Endothelial cell of umbilical vein (primary cell): ENCODE data around the gene PARP12. TPM values are rescaled to one million over a fixed set of nuclear protein-coding genes. Genes with fewer than 3 reads are reported as not detected.

Experiments
- BruUV-seq: library from RNA; stranded (reverse); fragments of 400-500 nt; replicated peaks from 2 replicates; lab custom pipeline; 2021; lab: Mats Ljungman, UMichigan
- CTCF ChIA-PET: fragments of 300-600, 350-600 bp; sonication (Branson Sonifier 250); formaldehyde crosslinking; loops from one replicate; lab custom pipeline; 2021; ENCODE audit warnings: antibody characterized with exemption, inconsistent platforms; lab: Charles Lee
- POLR2A ChIA-PET: fragments of 300-600, 350-600 bp; sonication (Branson Sonifier 250); formaldehyde crosslinking; loops from one replicate; lab custom pipeline; 2021; ENCODE audit warnings: antibody characterized with exemption, inconsistent platforms; lab: Charles Lee
- DNase-seq: peaks from one replicate; pipeline ENCODE4 v3.0.0-alpha.2; 2011; ENCODE audit warnings: low read depth, low spot score
- FAIRE-seq: peaks from 2 replicates; lab custom pipeline; 2011; peaks lifted over from hg19 to GRCh38; lab: Jason Lieb, UNC
- H2AFZ ChIP-seq: 2 replicates; pipeline ENCODE4 v1.6.0; 2012; ENCODE audit warnings: low read depth, low read length, control low read depth, inconsistent platforms
- H3K27ac ChIP-seq: 2 replicates; pipeline ENCODE4 v1.5.1; 2011; ENCODE audit warnings: low read depth, mild to moderate bottlenecking, control low read depth, low read length, moderate library complexity; ENCODE audit not compliant: insufficient read depth
- H3K27me3 ChIP-seq, 2 experiments: 2 replicates each; pipeline versions ENCODE4 v1.6.0 to v1.6.1; 2011; ENCODE audit warnings: low read length in 2 of 2, mixed read lengths in 1 of 2; ENCODE audit not compliant: control insufficient read depth in 2 of 2, insufficient read depth in 2 of 2
- H3K36me3 ChIP-seq, 2 experiments: 2 replicates in 1 of 2; 3 replicates in 1 of 2; pipeline ENCODE4 v1.5.1; 2011; ENCODE audit warnings: low read length in 2 of 2, mild to moderate bottlenecking in 1 of 2, moderate library complexity in 1 of 2; ENCODE audit not compliant: control insufficient read depth in 2 of 2, insufficient read depth in 2 of 2; ENCODE audit errors: extremely low read depth in 1 of 2
- H3K4me1 ChIP-seq: 3 replicates; pipeline ENCODE4 v1.5.1; 2011; ENCODE audit warnings: mild to moderate bottlenecking, low read length; ENCODE audit not compliant: control insufficient read depth, insufficient read depth; ENCODE audit errors: extremely low read depth
- H3K4me2 ChIP-seq: 2 replicates; pipeline ENCODE4 v1.6.1; 2011; ENCODE audit warnings: low read length, control low read depth, mixed read lengths; ENCODE audit not compliant: insufficient read depth
- H3K4me3 ChIP-seq, 3 experiments: fragments of 200-600 bp in 1 of 3; sonication (generic), shearing (Covaris generic) in 1 of 3; replicated peaks in 1 of 3; 2 replicates each; pipeline ENCODE4 v1.5.1; 2011 to 2016; ENCODE audit warnings: control low read depth in 3 of 3, low read length in 3 of 3, mild to moderate bottlenecking in 2 of 3, inconsistent platforms in 1 of 3, low read depth in 1 of 3, moderate library complexity in 1 of 3; ENCODE audit not compliant: insufficient read depth in 1 of 3
- H3K79me2 ChIP-seq: 2 replicates; pipeline ENCODE4 v1.6.0; 2012; ENCODE audit warnings: low read length, inconsistent platforms; ENCODE audit not compliant: control insufficient read depth, insufficient read depth
- H3K9ac ChIP-seq: replicated peaks from 2 replicates; pipeline ENCODE3; 2011; ENCODE audit warnings: low read length, control low read depth; ENCODE audit not compliant: insufficient read depth; ENCODE audit errors: extremely low read depth
- H3K9me1 ChIP-seq: replicated peaks from 3 replicates; pipeline ENCODE4 v1.6.0; 2011; ENCODE audit warnings: mild to moderate bottlenecking, low read length; ENCODE audit not compliant: control insufficient read depth, insufficient read depth; ENCODE audit errors: extremely low read depth
- H3K9me3 ChIP-seq: replicated peaks from 2 replicates; pipeline ENCODE4 v1.5.1; 2012; ENCODE audit warnings: low read length, inconsistent platforms; ENCODE audit not compliant: control insufficient read depth, insufficient read depth
- H4K20me1 ChIP-seq: replicated peaks from 2 replicates; pipeline ENCODE3; 2011; ENCODE audit warnings: mild to moderate bottlenecking, low read length; ENCODE audit not compliant: control insufficient read depth, insufficient read depth; ENCODE audit errors: extremely low read depth
- CTCF ChIP-seq, 2 donors: IDR thresholded peaks; 1 replicate in 1 of 2; 2 replicates in 1 of 2; pipeline ENCODE4 v1.5.1; 2011; ENCODE audit warnings: low read length in 2 of 2, mild to moderate bottlenecking in 2 of 2, moderate library complexity in 2 of 2, control low read depth in 1 of 2, inconsistent platforms in 1 of 2, low read depth in 1 of 2; ENCODE audit not compliant: insufficient read depth in 1 of 2; ENCODE audit errors: extremely low read depth in 1 of 2
- EZH2 ChIP-seq: IDR thresholded peaks from 2 replicates; pipeline ENCODE4 v1.6.1; 2012; ENCODE audit warnings: borderline replicate concordance, low read depth, mild to moderate bottlenecking, moderate library complexity, low read length, inconsistent platforms; ENCODE audit not compliant: severe bottlenecking
- FOS ChIP-seq: IDR thresholded peaks from 2 replicates; pipeline ENCODE4 v1.6.1; 2011; ENCODE audit warnings: mild to moderate bottlenecking, low read length, moderate library complexity, borderline replicate concordance; ENCODE audit not compliant: insufficient read depth
- GATA2 ChIP-seq: IDR thresholded peaks from 2 replicates; pipeline ENCODE4 v1.7.0; 2011; ENCODE audit warnings: low read depth, mild to moderate bottlenecking, moderate library complexity, mixed read lengths, low read length; ENCODE audit not compliant: insufficient read length, insufficient read depth
- JUN ChIP-seq: IDR thresholded peaks from 2 replicates; pipeline ENCODE4 v1.6.1; 2011; ENCODE audit warnings: borderline replicate concordance, low read depth; ENCODE audit not compliant: insufficient read length, insufficient read depth
- MYC ChIP-seq: IDR thresholded peaks from one replicate; pipeline ENCODE4 v1.6.1; 2011; ENCODE audit warnings: mild to moderate bottlenecking, low read depth, low read length
- POLR2A ChIP-seq: IDR thresholded peaks from 2 replicates; pipeline ENCODE4 v1.6.1; 2012; ENCODE audit warnings: low read depth, mild to moderate bottlenecking, control low read depth, low read length
- POLR2AphosphoS5 ChIP-seq: IDR thresholded peaks from 2 replicates; pipeline ENCODE4 v1.6.1; 2012; ENCODE audit warnings: low read depth, mild to moderate bottlenecking, control low read depth, low read length, moderate library complexity; ENCODE audit not compliant: insufficient read depth
- dilution Hi-C: fragments of 300-500 bp; cut with MboI; formaldehyde crosslinking; loops from one replicate; pipeline ENCODE4 v1.15.0; 2019; ENCODE audit warnings: low sequenced_read_pairs; ENCODE audit not compliant: extremely low pct_ligation_motif_present
- intact Hi-C: fragments of 100-400 bp; cut with micrococcal nuclease; formaldehyde crosslinking; loops from one replicate; pipeline ENCODE4 v1.10.0; 2022
- polyA plus RNA-seq, 4 experiments: library from polyadenylated mRNA; depleted of rRNA in 3 of 4; stranded (reverse) in 3 of 4; unstranded in 1 of 4; fragments of >200 nt; gene quantifications; 2 replicates each; pipeline versions ENCODE4 v1.2.1 to v1.2.3, GENCODE V29; 2011 to 2012; ENCODE audit warnings: missing spikeins in 1 of 4
- total RNA-seq: library from RNA; stranded (reverse); gene quantifications from 2 replicates; pipeline ENCODE4 v1.2.3, GENCODE V29; 2021
- TF ChIP-seq, protein P1 (sequence below): IDR thresholded peaks from 2 replicates; pipeline ENCODE4 v1.6.1; 2011; ENCODE audit not compliant: insufficient read depth, insufficient read length

PARP12 gene
- total and polyA plus RNA-seq, 2 donors (not counting 3 experiments of a cell fraction or from before 2014, with no cell fraction given), result 65.4 to 83.2 TPM

DNA sequence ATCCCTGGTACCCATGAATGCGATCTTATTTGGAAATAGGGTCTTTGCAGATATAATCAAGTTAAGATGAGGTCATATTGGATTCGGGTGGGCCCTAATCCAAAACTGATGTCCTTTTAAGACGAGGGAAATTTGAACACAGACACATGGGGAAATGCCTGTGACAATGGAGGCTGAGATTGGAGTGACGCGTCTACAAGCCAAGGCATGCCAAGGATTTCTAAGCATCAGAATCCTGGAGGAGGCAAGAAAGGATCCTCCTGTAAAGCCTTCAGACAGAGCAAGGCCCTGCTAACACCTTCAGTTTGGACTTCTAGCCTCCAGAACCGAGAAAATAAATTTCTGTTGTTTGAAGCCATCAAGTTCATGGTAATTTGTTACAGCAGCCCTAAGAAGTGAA, 18.5 kb downstream of the PARP12 start:
- ChIA-PET POLR2A (no interaction called here), CTCF (no interaction called here)
- intact Hi-C loops, result loop anchor here (10.0 kb wide), 2 partner anchors 679 to 1631 kb away; no protein-coding TSS in a partner anchor
- H3K9me3 ChIP-seq, result no peaks in the 10 kb centered on the region
- no peaks in the 10 kb centered on the region for H3K9me1 ChIP-seq
- no peak overlapping the region for H2AFZ ChIP-seq
- H3K4me3 ChIP-seq, result no peak overlapping the region
- FAIRE-seq (no peak), DNase-seq (no peak)
- H3K4me1 ChIP-seq, result peaks cover 40% of the 10 kb centered on the region
- BruUV-seq, result no TSS peak
- H3K4me2 ChIP-seq, result no peak overlapping the region
- peaks cover 3 to 4% of the 10 kb centered on the region in 2 experiments for H3K36me3 ChIP-seq
- dilution Hi-C loops, result no loop called here
- no peak for TF ChIP-seq CTCF (IDR thresholded peaks at IDR 0.05; ENCODE audit: extremely low read depth in 1 of 2, insufficient read depth in 1 of 2, low read depth in 1 of 2, low read length in 2 of 2)
- no peak for TF ChIP-seq GATA2
- no peak for TF ChIP-seq POLR2AphosphoS5
- no peak for TF ChIP-seq POLR2A
- TF ChIP-seq JUN, result no peak
- no peak for TF ChIP-seq MYC
- TF ChIP-seq FOS, result no peak
- no peak for TF ChIP-seq EZH2
- TF ChIP-seq, protein P1, sequence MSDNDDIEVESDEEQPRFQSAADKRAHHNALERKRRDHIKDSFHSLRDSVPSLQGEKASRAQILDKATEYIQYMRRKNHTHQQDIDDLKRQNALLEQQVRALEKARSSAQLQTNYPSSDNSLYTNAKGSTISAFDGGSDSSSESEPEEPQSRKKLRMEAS, result no peak
- no peak overlapping the region for H3K9ac ChIP-seq
- H3K79me2 ChIP-seq, result peaks cover 16% of the 10 kb centered on the region
- H3K27ac ChIP-seq, result no peak overlapping the region
- no peaks in the 10 kb centered on the region for H4K20me1 ChIP-seq
- H3K27me3 ChIP-seq, result no peaks in the 10 kb centered on the region
